ENCODE data around the gene PDIA5. TPM values are rescaled to one million over a fixed set of nuclear protein-coding genes. Genes with fewer than 3 reads are reported as not detected.

PDIA5 gene
- total and polyA plus RNA-seq, 2 of the 4 experiments (the other 2 are of a cell fraction) = 19.4 to 42.0 TPM

GRCh38 chr3:123193448-123194101 is 126.8 kb downstream of the PDIA5 start:
- H2BK120ac ChIP-seq (ENCODE audit: low read depth, low read length) = no peak overlapping the region
- dilution Hi-C loops (cut with HindIII; ENCODE audit: low sequenced_read_pairs, unreplicated experiment) = no loop called here
- H2BK15ac ChIP-seq (ENCODE audit: low read depth, low read length) = no peak overlapping the region
- no peak overlapping the region for H2AK9ac ChIP-seq (replicated peaks; ENCODE audit: low read depth, low read length, poor library complexity)
- no CpG with 5 or more reads among the region's 5 CpGs for WGBS, 2 experiments (ENCODE audit: extremely low coverage in 2 of 2, insufficient read length in 1 of 2)
- ChIA-PET CTCF (no interaction called here), POLR2A (ENCODE audit: unreplicated experiment) (no interaction called here)
- in situ Hi-C loops (cut with MboI; ENCODE audit: low sequenced_read_pairs) = no loop called here
- H3K14ac ChIP-seq (replicated peaks; ENCODE audit: low read depth, low read length) = no peak overlapping the region
- no peaks in the 10 kb centered on the region for H3K27me3 ChIP-seq (ENCODE audit: control insufficient read depth, insufficient read depth, low read length)
- no peaks in the 10 kb centered on the region for H3K79me1 ChIP-seq (ENCODE audit: low read depth in 1 of 2, low read length in 2 of 2)
- no peaks in the 10 kb centered on the region for H3K9me3 ChIP-seq (ENCODE audit: control insufficient read depth, insufficient read depth, low read length)
- no peak overlapping the region for H3K23ac ChIP-seq (ENCODE audit: low read depth, low read length)
- H3K36me3 ChIP-seq (ENCODE audit: control insufficient read depth, insufficient read depth, low read length) = no peaks in the 10 kb centered on the region
- no peaks in the 10 kb centered on the region for H3K9me1 ChIP-seq (ENCODE audit: insufficient read depth, low read length)
- no peak overlapping the region for H3K18ac ChIP-seq (ENCODE audit: low read depth, low read length)
- H3K4me3 ChIP-seq (ENCODE audit: insufficient read depth, low read depth, low read length) = no peak overlapping the region
- H3K4ac ChIP-seq (ENCODE audit: low read depth, low read length) = no peak overlapping the region
- ATAC-seq (ENCODE audit: low read depth) = no peak
- no peak overlapping the region for H3K4me2 ChIP-seq (ENCODE audit: low read depth, low read length)
- H3K56ac ChIP-seq (ENCODE audit: extremely low read depth, insufficient read depth, low read length) = no peak overlapping the region
- no peaks in the 10 kb centered on the region for H4K20me1 ChIP-seq (ENCODE audit: insufficient read depth, low read length)
- no peak overlapping the region for H4K8ac ChIP-seq (ENCODE audit: low read depth in 2 of 2, low read length in 2 of 2)
- H3K9ac ChIP-seq (ENCODE audit: low read depth, low read length) = no peak overlapping the region
- no peak for TF ChIP-seq CHD1 (IDR thresholded peaks at IDR 0.05; ENCODE audit: low read depth, low read length)
- no peak for TF ChIP-seq RCOR1 (IDR thresholded peaks at IDR 0.05; ENCODE audit: insufficient replicate concordance, low read length)
- TF ChIP-seq, protein P1, sequence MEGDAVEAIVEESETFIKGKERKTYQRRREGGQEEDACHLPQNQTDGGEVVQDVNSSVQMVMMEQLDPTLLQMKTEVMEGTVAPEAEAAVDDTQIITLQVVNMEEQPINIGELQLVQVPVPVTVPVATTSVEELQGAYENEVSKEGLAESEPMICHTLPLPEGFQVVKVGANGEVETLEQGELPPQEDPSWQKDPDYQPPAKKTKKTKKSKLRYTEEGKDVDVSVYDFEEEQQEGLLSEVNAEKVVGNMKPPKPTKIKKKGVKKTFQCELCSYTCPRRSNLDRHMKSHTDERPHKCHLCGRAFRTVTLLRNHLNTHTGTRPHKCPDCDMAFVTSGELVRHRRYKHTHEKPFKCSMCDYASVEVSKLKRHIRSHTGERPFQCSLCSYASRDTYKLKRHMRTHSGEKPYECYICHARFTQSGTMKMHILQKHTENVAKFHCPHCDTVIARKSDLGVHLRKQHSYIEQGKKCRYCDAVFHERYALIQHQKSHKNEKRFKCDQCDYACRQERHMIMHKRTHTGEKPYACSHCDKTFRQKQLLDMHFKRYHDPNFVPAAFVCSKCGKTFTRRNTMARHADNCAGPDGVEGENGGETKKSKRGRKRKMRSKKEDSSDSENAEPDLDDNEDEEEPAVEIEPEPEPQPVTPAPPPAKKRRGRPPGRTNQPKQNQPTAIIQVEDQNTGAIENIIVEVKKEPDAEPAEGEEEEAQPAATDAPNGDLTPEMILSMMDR (conservative IDR thresholded peaks at IDR 0.05; ENCODE audit: low read depth, low read length) = no peak
- TF ChIP-seq, protein P2, sequence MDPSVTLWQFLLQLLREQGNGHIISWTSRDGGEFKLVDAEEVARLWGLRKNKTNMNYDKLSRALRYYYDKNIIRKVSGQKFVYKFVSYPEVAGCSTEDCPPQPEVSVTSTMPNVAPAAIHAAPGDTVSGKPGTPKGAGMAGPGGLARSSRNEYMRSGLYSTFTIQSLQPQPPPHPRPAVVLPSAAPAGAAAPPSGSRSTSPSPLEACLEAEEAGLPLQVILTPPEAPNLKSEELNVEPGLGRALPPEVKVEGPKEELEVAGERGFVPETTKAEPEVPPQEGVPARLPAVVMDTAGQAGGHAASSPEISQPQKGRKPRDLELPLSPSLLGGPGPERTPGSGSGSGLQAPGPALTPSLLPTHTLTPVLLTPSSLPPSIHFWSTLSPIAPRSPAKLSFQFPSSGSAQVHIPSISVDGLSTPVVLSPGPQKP (IDR thresholded peaks at IDR 0.05; ENCODE audit: borderline replicate concordance, low read depth, low read length) = no peak
- TF ChIP-seq CEBPB (IDR thresholded peaks at IDR 0.05; ENCODE audit: low read depth, low read length) = no peak
- no peak for DNase-seq
- H3K27ac ChIP-seq (ENCODE audit: insufficient read depth, low read length) = no peak overlapping the region
- intact Hi-C loops (cut with micrococcal nuclease) = loop anchor here (2.0 kb wide), 1 partner anchor 251 kb away; no protein-coding TSS in a partner anchor
- H2AFZ ChIP-seq (replicated peaks; ENCODE audit: low read length, poor library complexity) = no peak overlapping the region
- H2BK20ac ChIP-seq (ENCODE audit: low read depth, low read length) = no peak overlapping the region
- H3K4me1 ChIP-seq (ENCODE audit: control insufficient read depth, insufficient read depth, low read length) = no peaks in the 10 kb centered on the region
- no peak overlapping the region for H2AK5ac ChIP-seq (ENCODE audit: low read depth, low read length)
- H4K91ac ChIP-seq (ENCODE audit: insufficient read depth, low read depth, low read length) = no peak overlapping the region
- no peak overlapping the region for H4K5ac ChIP-seq (ENCODE audit: low read depth, low read length)
- no peak overlapping the region for H2BK5ac ChIP-seq (ENCODE audit: low read depth, low read length, poor library complexity, severe bottlenecking)
- no TSS peak for BruUV-seq (replicated peaks)
